Measurements from ENCODE around the gene RYR1. TPM values are rescaled to one million over a fixed set of nuclear protein-coding genes. Genes with fewer than 3 reads are reported as not detected.

The RYR1 gene
- total and polyA plus RNA-seq, 10 of the 15 experiments (the other 5 are each of a cell fraction or from before 2014, with no cell fraction given), result under 0.01 to 0.32 (median 0.07) TPM; not detected in 1

DNA sequence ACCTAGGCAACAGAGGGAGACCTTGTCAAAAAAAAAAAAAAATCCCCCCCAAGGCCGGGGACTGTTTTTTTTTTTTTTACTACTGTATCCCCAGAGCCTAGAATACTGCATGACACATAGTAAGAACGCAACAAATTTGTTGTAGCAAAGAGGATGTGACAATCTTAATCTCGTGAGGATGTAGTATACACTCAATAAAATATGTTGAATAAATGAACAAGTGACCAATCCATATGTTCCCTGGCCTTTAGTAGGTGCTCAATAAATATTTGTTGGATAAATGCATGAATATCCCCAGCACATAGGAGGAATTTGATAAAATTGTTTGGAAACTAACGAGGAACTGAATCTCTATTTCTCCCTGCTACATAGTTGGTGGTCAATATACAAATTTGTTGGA, 108.5 kb downstream of the RYR1 start (continued):
- TF ChIP-seq BACH1 (IDR thresholded peaks at IDR 0.05; ENCODE audit: borderline replicate concordance), result no peak

DNA sequence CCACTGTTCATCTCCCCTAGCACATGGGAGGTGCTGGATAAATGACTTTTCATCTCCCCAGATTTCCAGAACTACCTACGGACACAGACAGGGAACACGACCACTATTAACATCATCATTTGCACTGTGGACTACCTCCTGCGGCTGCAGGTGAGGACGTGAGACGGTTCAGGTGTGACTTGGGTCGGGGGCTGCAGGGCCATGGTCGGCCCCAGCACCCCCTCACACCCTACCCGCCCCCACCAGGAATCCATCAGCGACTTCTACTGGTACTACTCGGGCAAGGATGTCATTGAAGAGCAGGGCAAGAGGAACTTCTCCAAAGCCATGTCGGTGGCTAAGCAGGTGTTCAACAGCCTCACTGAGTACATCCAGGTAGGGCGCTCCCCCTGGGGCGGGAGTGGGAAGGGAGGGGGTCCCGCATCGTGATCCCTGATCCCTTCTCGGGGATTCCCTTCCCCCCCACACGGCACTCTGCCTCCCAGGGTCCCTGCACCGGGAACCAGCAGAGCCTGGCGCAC, 109.9 kb downstream of the RYR1 start:
- H3K4me1 ChIP-seq (ENCODE audit: control insufficient read depth, insufficient read depth, low read length), result peaks cover 9% of the 10 kb centered on the region; the same call in 1 of the 2 replicates
- H3K36me3 ChIP-seq (ENCODE audit: control insufficient read depth in 2 of 2, insufficient read depth in 2 of 2, low read length in 1 of 2), result no peaks in the 10 kb centered on the region; a peak in 1 of 4 replicates
- H4K20me1 ChIP-seq (ENCODE audit: control insufficient read depth, insufficient read depth), result no peaks in the 10 kb centered on the region
- no peaks in the 10 kb centered on the region for H3K27me3 ChIP-seq (replicated peaks in 1 of 2; ENCODE audit: control insufficient read depth in 2 of 2, insufficient read depth in 2 of 2, low read length in 1 of 2)
- no peaks in the 10 kb centered on the region for H3K79me2 ChIP-seq (ENCODE audit: control insufficient read depth, insufficient read depth, low read length)
- H2AFZ ChIP-seq (ENCODE audit: control insufficient read depth, low read depth, low read length), result peak overlapping the region; percentile 46
- H3K4me3 ChIP-seq, result no peak overlapping the region
- H3K27ac ChIP-seq (ENCODE audit: control insufficient read depth, insufficient read depth), result no peak overlapping the region
- no peak overlapping the region for H3K9ac ChIP-seq (ENCODE audit: control insufficient read depth, insufficient read depth, low read length)
- H3K4me2 ChIP-seq (ENCODE audit: control insufficient read depth, insufficient read depth), result no peak overlapping the region
- FAIRE-seq, result no peak
- SMC1A ChIA-PET (ENCODE audit: uncharacterized antibody, unreplicated experiment), result interaction anchor here (0.6 to 4.7 kb wide), 11 partner anchors 12 to 387 kb away, joined by 3 to 102 read pairs (median 4); partner anchors contain the start of genes ACTN4, EIF3K, FAM98C and MAP4K1
- intact Hi-C loops (cut with micrococcal nuclease; ENCODE audit: unreplicated experiment) (loop anchor here (10.0 kb wide), 1 partner anchor 291 kb away; the partner anchor contains the start of gene ECH1), in situ Hi-C loops (cut with MboI) (no loop called here)
- POLR2A ChIA-PET, result interaction anchor here (0.7 to 1.9 kb wide), 5 partner anchors 71 to 387 kb away, joined by 3 to 10 read pairs (median 5); partner anchors contain the start of genes MRPS12 and SARS2
- CTCF ChIA-PET, result interaction anchor here (0.6 to 3.2 kb wide), 25 partner anchors 9 to 393 kb away, joined by 3 to 103 read pairs (median 4); partner anchors contain the start of genes EIF3K, FAM98C, MAP4K1 and MRPS12
- no peaks in the 10 kb centered on the region for H3K9me3 ChIP-seq (replicated peaks; ENCODE audit: control insufficient read depth, insufficient read depth, low read length)
- RAD21 ChIA-PET (ENCODE audit: unreplicated experiment), result interaction anchor here (0.6 to 4.4 kb wide), 20 partner anchors 10 to 388 kb away, joined by 3 to 70 read pairs (median 4); partner anchors contain the start of genes ACTN4, EIF3K, FAM98C and MAP4K1
- no peak for TF ChIP-seq JUND (IDR thresholded peaks at IDR 0.05; ENCODE audit: low read depth, low read length)
- TF ChIP-seq, protein P1, sequence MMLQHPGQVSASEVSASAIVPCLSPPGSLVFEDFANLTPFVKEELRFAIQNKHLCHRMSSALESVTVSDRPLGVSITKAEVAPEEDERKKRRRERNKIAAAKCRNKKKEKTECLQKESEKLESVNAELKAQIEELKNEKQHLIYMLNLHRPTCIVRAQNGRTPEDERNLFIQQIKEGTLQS (IDR thresholded peaks at IDR 0.05; ENCODE audit: borderline replicate concordance, extremely low read depth, low read depth, low read length), result no peak
- no peak for TF ChIP-seq POU2F2 (IDR thresholded peaks at IDR 0.05; ENCODE audit: borderline replicate concordance, low read depth, low read length)
- TF ChIP-seq SUPT20H (IDR thresholded peaks at IDR 0.05; ENCODE audit: borderline replicate concordance, control insufficient read depth, low read depth, low read length), result no peak
- TF ChIP-seq TBL1XR1 (IDR thresholded peaks at IDR 0.05; ENCODE audit: low read depth, low read length), result no peak
- TF ChIP-seq, protein P2, sequence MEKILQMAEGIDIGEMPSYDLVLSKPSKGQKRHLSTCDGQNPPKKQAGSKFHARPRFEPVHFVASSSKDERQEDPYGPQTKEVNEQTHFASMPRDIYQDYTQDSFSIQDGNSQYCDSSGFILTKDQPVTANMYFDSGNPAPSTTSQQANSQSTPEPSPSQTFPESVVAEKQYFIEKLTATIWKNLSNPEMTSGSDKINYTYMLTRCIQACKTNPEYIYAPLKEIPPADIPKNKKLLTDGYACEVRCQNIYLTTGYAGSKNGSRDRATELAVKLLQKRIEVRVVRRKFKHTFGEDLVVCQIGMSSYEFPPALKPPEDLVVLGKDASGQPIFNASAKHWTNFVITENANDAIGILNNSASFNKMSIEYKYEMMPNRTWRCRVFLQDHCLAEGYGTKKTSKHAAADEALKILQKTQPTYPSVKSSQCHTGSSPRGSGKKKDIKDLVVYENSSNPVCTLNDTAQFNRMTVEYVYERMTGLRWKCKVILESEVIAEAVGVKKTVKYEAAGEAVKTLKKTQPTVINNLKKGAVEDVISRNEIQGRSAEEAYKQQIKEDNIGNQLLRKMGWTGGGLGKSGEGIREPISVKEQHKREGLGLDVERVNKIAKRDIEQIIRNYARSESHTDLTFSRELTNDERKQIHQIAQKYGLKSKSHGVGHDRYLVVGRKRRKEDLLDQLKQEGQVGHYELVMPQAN (conservative IDR thresholded peaks at IDR 0.05), result no peak
- TF ChIP-seq EZH2 (IDR thresholded peaks at IDR 0.05; ENCODE audit: borderline replicate concordance, control insufficient read depth, low read depth, low read length), result no peak
- no peak for TF ChIP-seq ZSCAN29 (IDR thresholded peaks at IDR 0.05)
- no peak for TF ChIP-seq NFYB (IDR thresholded peaks at IDR 0.05; ENCODE audit: insufficient read depth, low read depth, low read length)
- BruUV-seq (replicated peaks), result no TSS peak
- ATAC-seq, result no peak
- 57% methylated on average over 16 of the region's 19 CpGs for WGBS (ENCODE audit: insufficient coverage, insufficient replicate concordance, low lambda C conversion rate, missing lambda C conversion rate)
- DNase-seq (ENCODE audit: low read depth, low spot score), result no peak
